GM23338 (cell line): ENCODE data around the gene FAM120A.

Source experiments
- CREB1 ChIP-seq: fragments of 250-450 bp; sonication (Bioruptor Pico); IDR thresholded peaks from 2 replicates; pipeline ENCODE4 v1.5.0; 2020; ENCODE audit warnings: low read depth, mild to moderate bottlenecking, moderate library complexity
- CTCF ChIP-seq, 2 experiments: fragments of 200-600 bp in 1 of 2; sonication (generic) in 1 of 2; conservative IDR thresholded peaks; 2 replicates each; pipeline versions ENCODE4 v1.5.1 to v1.6.1; 2016 to 2017; ENCODE audit warnings: antibody characterized with exemption in 2 of 2, low read depth in 2 of 2, mild to moderate bottlenecking in 2 of 2, moderate library complexity in 1 of 2
- EZH2 ChIP-seq: fragments of 200-600 bp; sonication (generic); IDR thresholded peaks from one replicate; pipeline ENCODE4 v1.8.0; 2017; ENCODE audit warnings: antibody characterized with exemption, mild to moderate bottlenecking, low read depth; ENCODE audit not compliant: unreplicated experiment
- EZH2phosphoT487 ChIP-seq: fragments of 200-600 bp; sonication (generic); IDR thresholded peaks from one replicate; pipeline ENCODE4 v1.8.1; 2018; ENCODE audit warnings: antibody characterized with exemption; ENCODE audit not compliant: unreplicated experiment
- JUNB ChIP-seq: IDR thresholded peaks from one replicate; pipeline ENCODE4 v1.6.1; 2016; ENCODE audit warnings: antibody characterized with exemption; ENCODE audit not compliant: unreplicated experiment
- NANOG ChIP-seq: IDR thresholded peaks from 2 replicates; pipeline ENCODE4 v1.6.1; 2016; ENCODE audit warnings: antibody characterized with exemption, borderline replicate concordance
- POLR2AphosphoS5 ChIP-seq: IDR thresholded peaks from 2 replicates; pipeline ENCODE4 v1.6.1; 2016; ENCODE audit warnings: antibody characterized with exemption, low read depth
- REST ChIP-seq: IDR thresholded peaks from one replicate; pipeline ENCODE4 v1.6.1; 2018; ENCODE audit warnings: antibody characterized with exemption; ENCODE audit not compliant: unreplicated experiment
- STAT1 ChIP-seq: IDR thresholded peaks from one replicate; pipeline ENCODE4 v1.6.1; 2016; ENCODE audit warnings: antibody characterized with exemption; ENCODE audit not compliant: unreplicated experiment
- ZNF331 ChIP-seq: fragments of 250-450 bp; sonication (Bioruptor Pico); IDR thresholded peaks from 2 replicates; pipeline ENCODE4 v1.5.0; 2020; ENCODE audit warnings: low read depth, mild to moderate bottlenecking, moderate library complexity
- TF ChIP-seq, protein P1 (sequence below): IDR thresholded peaks from 2 replicates; pipeline ENCODE4 v1.6.1; 2016; ENCODE audit warnings: antibody characterized with exemption

GRCh38 chr9:93603011-93603410 is 151.5 kb downstream of the FAM120A start:
- TF ChIP-seq POLR2AphosphoS5 (no peak), REST (no peak), CTCF (conservative IDR thresholded peaks at IDR 0.05; ENCODE audit: low read depth in 2 of 2) (no peak), EZH2 (no peak), NANOG (no peak), JUNB (no peak), STAT1 (no peak), EZH2phosphoT487 (no peak), ZNF331 (CRISPR knock-in tag) (no peak), CREB1 (CRISPR knock-in tag) (no peak)
- TF ChIP-seq, protein P1, sequence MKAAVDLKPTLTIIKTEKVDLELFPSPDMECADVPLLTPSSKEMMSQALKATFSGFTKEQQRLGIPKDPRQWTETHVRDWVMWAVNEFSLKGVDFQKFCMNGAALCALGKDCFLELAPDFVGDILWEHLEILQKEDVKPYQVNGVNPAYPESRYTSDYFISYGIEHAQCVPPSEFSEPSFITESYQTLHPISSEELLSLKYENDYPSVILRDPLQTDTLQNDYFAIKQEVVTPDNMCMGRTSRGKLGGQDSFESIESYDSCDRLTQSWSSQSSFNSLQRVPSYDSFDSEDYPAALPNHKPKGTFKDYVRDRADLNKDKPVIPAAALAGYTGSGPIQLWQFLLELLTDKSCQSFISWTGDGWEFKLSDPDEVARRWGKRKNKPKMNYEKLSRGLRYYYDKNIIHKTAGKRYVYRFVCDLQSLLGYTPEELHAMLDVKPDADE, result no peak
